ENCODE measurements around the gene FBXL17. TPM values are rescaled to one million over a fixed set of nuclear protein-coding genes. Genes with fewer than 3 reads are reported as not detected.

FBXL17 gene
- total and polyA plus RNA-seq, 4 donors: 2.1 to 14.1 (median 6.3) TPM

DNA sequence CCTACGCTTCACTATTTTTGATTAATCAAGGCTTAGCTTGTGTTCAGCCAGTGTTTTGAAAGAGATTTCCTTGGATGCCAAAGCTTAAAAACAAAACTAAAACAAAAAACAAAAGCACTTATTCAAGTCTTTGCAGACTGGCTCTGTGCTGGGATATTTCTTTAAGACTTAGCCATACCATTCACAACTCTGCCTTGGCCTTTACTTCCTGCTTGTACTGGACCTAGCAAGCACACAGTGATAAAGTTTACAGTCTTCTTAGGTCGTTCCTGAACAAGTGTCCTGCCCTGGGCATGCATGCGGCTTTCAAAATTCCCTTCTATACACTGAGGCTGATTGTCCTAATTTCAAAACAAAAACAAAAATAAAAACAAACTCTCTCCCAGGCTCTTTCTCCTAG, 20.7 kb downstream of the FBXL17 start:
- Histone ChIP-seq H3K27me3 (ENCODE audit: control insufficient read depth in 4 of 4, insufficient read depth in 4 of 4, low read length in 3 of 4) (no peaks in the 10 kb centered on the region), H3K9ac (ENCODE audit: low read depth in 1 of 2, low read length in 2 of 2) (no peak overlapping the region), H3K4me1 (ENCODE audit: control insufficient read depth in 4 of 4, insufficient read depth in 4 of 4, low read length in 3 of 4) (no peaks in the 10 kb centered on the region), H3K4me3 (ENCODE audit: low read depth in 1 of 3, low read length in 3 of 3) (no peak overlapping the region), H3K27ac (ENCODE audit: low read depth in 1 of 2, low read length in 2 of 2) (no peak overlapping the region), H3K36me3 (ENCODE audit: control insufficient read depth in 4 of 4, insufficient read depth in 3 of 4, low read depth in 1 of 4, low read length in 3 of 4) (peaks cover 0 to 5% (median 2%) of the 10 kb centered on the region in 4 donors), H3K9me3 (ENCODE audit: control insufficient read depth in 4 of 4, low read length in 3 of 4) (no peaks in the 10 kb centered on the region)
- WGBS: 89% methylated on average over 3 of the region's 3 CpGs
- no peak for DNase-seq (ENCODE audit: low spot score)
- TF ChIP-seq HNF4A (conservative IDR thresholded peaks at IDR 0.05) (no peak), FOXA1 (IDR thresholded peaks at IDR 0.05) (no peak), NR2F2 (IDR thresholded peaks at IDR 0.05) (no peak), EGR1 (IDR thresholded peaks at IDR 0.05; ENCODE audit: low read depth in 2 of 2) (no peak)
- TF ChIP-seq, protein P1, sequence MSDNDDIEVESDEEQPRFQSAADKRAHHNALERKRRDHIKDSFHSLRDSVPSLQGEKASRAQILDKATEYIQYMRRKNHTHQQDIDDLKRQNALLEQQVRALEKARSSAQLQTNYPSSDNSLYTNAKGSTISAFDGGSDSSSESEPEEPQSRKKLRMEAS (IDR thresholded peaks at IDR 0.05): no peak

DNA sequence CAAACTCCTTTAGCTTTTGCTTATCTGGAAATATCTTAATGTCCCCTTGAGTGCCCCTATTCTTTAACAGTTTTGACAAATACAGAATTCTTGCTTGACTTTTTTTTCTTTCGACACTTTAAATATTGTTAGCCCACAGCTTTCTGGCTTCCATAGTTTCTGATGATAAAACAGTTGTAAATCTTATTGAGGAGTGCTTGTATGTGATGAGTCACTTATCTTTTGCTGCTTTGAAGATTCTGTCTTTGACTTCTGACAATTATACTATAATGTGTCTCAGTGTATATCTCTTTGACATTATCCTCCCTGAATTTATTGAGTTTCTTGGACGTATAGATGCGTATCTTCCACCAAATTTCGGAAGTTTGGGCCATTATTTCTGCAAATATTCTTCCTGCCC, 21.6 kb downstream of the FBXL17 start:
- Histone ChIP-seq H3K9me3 (ENCODE audit: control insufficient read depth in 4 of 4, low read length in 3 of 4) (no peaks in the 10 kb centered on the region), H3K27me3 (ENCODE audit: control insufficient read depth in 4 of 4, insufficient read depth in 4 of 4, low read length in 3 of 4) (no peaks in the 10 kb centered on the region), H3K4me1 (ENCODE audit: control insufficient read depth in 4 of 4, insufficient read depth in 4 of 4, low read length in 3 of 4) (no peaks in the 10 kb centered on the region), H3K4me3 (ENCODE audit: low read depth in 1 of 3, low read length in 3 of 3) (no peak overlapping the region), H3K9ac (ENCODE audit: low read depth in 1 of 2, low read length in 2 of 2) (no peak overlapping the region), H3K36me3 (ENCODE audit: control insufficient read depth in 4 of 4, insufficient read depth in 3 of 4, low read depth in 1 of 4, low read length in 3 of 4) (peaks cover 0 to 5% (median 2%) of the 10 kb centered on the region in 4 donors), H3K27ac (ENCODE audit: low read depth in 1 of 2, low read length in 2 of 2) (no peak overlapping the region)
- 96% methylated on average over 4 of the region's 4 CpGs for WGBS
- DNase-seq (ENCODE audit: low spot score): no peak
- TF ChIP-seq FOXA2 (IDR thresholded peaks at IDR 0.05) (no peak), GABPA (IDR thresholded peaks at IDR 0.05 in 1 of 2, conservative IDR thresholded peaks at IDR 0.05 in 1 of 2) (no peak), EGR1 (IDR thresholded peaks at IDR 0.05; ENCODE audit: low read depth in 2 of 2) (no peak), YY1 (IDR thresholded peaks at IDR 0.05) (no peak), SP1 (IDR thresholded peaks at IDR 0.05) (no peak), ZBTB33 (IDR thresholded peaks at IDR 0.05) (no peak), NR2F2 (IDR thresholded peaks at IDR 0.05) (no peak), ATF3 (IDR thresholded peaks at IDR 0.05) (no peak), CTCF (IDR thresholded peaks at IDR 0.05; ENCODE audit: low read depth, low read length, missing input control) (no peak), RAD21 (IDR thresholded peaks at IDR 0.05) (no peak), HNF4G (IDR thresholded peaks at IDR 0.05) (no peak)
- TF ChIP-seq, protein P2, sequence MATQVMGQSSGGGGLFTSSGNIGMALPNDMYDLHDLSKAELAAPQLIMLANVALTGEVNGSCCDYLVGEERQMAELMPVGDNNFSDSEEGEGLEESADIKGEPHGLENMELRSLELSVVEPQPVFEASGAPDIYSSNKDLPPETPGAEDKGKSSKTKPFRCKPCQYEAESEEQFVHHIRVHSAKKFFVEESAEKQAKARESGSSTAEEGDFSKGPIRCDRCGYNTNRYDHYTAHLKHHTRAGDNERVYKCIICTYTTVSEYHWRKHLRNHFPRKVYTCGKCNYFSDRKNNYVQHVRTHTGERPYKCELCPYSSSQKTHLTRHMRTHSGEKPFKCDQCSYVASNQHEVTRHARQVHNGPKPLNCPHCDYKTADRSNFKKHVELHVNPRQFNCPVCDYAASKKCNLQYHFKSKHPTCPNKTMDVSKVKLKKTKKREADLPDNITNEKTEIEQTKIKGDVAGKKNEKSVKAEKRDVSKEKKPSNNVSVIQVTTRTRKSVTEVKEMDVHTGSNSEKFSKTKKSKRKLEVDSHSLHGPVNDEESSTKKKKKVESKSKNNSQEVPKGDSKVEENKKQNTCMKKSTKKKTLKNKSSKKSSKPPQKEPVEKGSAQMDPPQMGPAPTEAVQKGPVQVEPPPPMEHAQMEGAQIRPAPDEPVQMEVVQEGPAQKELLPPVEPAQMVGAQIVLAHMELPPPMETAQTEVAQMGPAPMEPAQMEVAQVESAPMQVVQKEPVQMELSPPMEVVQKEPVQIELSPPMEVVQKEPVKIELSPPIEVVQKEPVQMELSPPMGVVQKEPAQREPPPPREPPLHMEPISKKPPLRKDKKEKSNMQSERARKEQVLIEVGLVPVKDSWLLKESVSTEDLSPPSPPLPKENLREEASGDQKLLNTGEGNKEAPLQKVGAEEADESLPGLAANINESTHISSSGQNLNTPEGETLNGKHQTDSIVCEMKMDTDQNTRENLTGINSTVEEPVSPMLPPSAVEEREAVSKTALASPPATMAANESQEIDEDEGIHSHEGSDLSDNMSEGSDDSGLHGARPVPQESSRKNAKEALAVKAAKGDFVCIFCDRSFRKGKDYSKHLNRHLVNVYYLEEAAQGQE (IDR thresholded peaks at IDR 0.05): no peak
- TF ChIP-seq, protein P1 (IDR thresholded peaks at IDR 0.05): no peak

Measured in liver (tissue), 9 donors.